Measurements from ENCODE around the gene OR13C5.
"Not testable (repeated sequence)": the region's sequence is repeated elsewhere in the genome, so short reads cannot be mapped to it uniquely, and the experiment has no call there.

DNA sequence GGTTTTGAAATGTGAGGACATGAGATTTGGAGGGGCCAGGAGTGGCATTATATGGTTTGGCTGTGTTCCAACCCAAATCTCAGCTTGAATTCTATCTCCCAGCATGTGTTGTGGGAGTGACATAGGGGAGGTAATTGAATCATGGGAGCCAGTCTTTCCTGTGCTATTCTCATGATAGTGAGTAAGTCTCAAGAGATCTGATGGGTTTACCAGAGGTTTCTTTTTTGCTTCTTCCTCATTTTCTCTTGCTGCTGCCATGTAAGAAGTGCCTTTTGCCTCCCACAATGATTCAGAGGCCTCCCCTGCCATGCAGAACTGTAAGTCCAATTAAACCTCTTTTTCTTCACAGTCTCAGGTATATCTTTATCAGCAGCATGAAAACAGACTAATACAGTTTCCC lies 26.8 kb upstream of the OR13C5 start:
- TF ChIP-seq, protein P1, sequence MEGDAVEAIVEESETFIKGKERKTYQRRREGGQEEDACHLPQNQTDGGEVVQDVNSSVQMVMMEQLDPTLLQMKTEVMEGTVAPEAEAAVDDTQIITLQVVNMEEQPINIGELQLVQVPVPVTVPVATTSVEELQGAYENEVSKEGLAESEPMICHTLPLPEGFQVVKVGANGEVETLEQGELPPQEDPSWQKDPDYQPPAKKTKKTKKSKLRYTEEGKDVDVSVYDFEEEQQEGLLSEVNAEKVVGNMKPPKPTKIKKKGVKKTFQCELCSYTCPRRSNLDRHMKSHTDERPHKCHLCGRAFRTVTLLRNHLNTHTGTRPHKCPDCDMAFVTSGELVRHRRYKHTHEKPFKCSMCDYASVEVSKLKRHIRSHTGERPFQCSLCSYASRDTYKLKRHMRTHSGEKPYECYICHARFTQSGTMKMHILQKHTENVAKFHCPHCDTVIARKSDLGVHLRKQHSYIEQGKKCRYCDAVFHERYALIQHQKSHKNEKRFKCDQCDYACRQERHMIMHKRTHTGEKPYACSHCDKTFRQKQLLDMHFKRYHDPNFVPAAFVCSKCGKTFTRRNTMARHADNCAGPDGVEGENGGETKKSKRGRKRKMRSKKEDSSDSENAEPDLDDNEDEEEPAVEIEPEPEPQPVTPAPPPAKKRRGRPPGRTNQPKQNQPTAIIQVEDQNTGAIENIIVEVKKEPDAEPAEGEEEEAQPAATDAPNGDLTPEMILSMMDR (conservative IDR thresholded peaks at IDR 0.05 in 1 of 2, IDR thresholded peaks at IDR 0.05 in 1 of 2; ENCODE audit: extremely low read depth in 1 of 2, insufficient read depth in 1 of 2, low read depth in 1 of 2, low read length in 2 of 2), result not testable (repeated sequence)
- not testable (repeated sequence) for TF ChIP-seq EZH2 (IDR thresholded peaks at IDR 0.05; ENCODE audit: borderline replicate concordance, low read length)

All from mammary epithelial cell (primary cell).